ENCODE results near the gene SLC8A3.
A peak's percentile ranks its signal among the peaks of the same experiment; 100 is the strongest.

The SLC8A3 gene

GRCh38 chr14:70020352-70021170 lies 168.2 kb downstream of the SLC8A3 start:
- Histone ChIP-seq H3K27ac (ENCODE audit: low read depth in 2 of 2, low read length in 2 of 2) (no peak overlapping the region), H3K9ac (ENCODE audit: low read depth in 1 of 2, low read length in 2 of 2) (no peak overlapping the region), H3K4me1 (ENCODE audit: control insufficient read depth in 2 of 2, insufficient read depth in 2 of 2, low read length in 2 of 2) (peaks cover 0 to 5% of the 10 kb centered on the region in 2 donors), H3K9me3 (ENCODE audit: control insufficient read depth in 2 of 2, low read length in 2 of 2) (no peaks in the 10 kb centered on the region), H3K36me3 (ENCODE audit: control insufficient read depth in 2 of 2, insufficient read depth in 2 of 2, low read length in 2 of 2) (no peaks in the 10 kb centered on the region), H3K27me3 (ENCODE audit: control insufficient read depth in 2 of 2, insufficient read depth in 2 of 2, low read length in 2 of 2) (no peaks in the 10 kb centered on the region), H3K4me3 (ENCODE audit: low read length in 2 of 2) (no peak overlapping the region)

- no peak overlapping the region for H3K27ac ChIP-seq (ENCODE audit: low read depth in 2 of 2, low read length in 2 of 2)
- no peaks in the 10 kb centered on the region for H3K27me3 ChIP-seq (ENCODE audit: control insufficient read depth in 2 of 2, insufficient read depth in 2 of 2, low read length in 2 of 2)
- H3K9ac ChIP-seq (ENCODE audit: low read depth in 1 of 2, low read length in 2 of 2), result no peak overlapping the region
- no peaks in the 10 kb centered on the region for H3K36me3 ChIP-seq (ENCODE audit: control insufficient read depth in 2 of 2, insufficient read depth in 2 of 2, low read length in 2 of 2)
- H3K4me3 ChIP-seq (ENCODE audit: low read length in 2 of 2), result no peak overlapping the region
- peaks cover 0 to 5% of the 10 kb centered on the region in 2 donors for H3K4me1 ChIP-seq (ENCODE audit: control insufficient read depth in 2 of 2, insufficient read depth in 2 of 2, low read length in 2 of 2)
- H3K9me3 ChIP-seq (ENCODE audit: control insufficient read depth in 2 of 2, low read length in 2 of 2), result no peaks in the 10 kb centered on the region
These were observed 169.1 kb downstream of the SLC8A3 start for GRCh38 chr14:70019695-70020094.

- Histone ChIP-seq H3K27ac (ENCODE audit: low read depth in 2 of 2, low read length in 2 of 2) (peak overlapping the region in 1 of 2 donors; percentile 13), H3K9ac (ENCODE audit: low read depth in 1 of 2, low read length in 2 of 2) (no peak overlapping the region), H3K4me3 (ENCODE audit: low read length in 2 of 2) (peak overlapping the region; percentile 10 to 29), H3K27me3 (ENCODE audit: control insufficient read depth in 2 of 2, insufficient read depth in 2 of 2, low read length in 2 of 2) (no peaks in the 10 kb centered on the region), H3K4me1 (ENCODE audit: control insufficient read depth in 2 of 2, insufficient read depth in 2 of 2, low read length in 2 of 2) (peaks cover 0 to 5% of the 10 kb centered on the region in 2 donors), H3K36me3 (ENCODE audit: control insufficient read depth in 2 of 2, insufficient read depth in 2 of 2, low read length in 2 of 2) (no peaks in the 10 kb centered on the region), H3K9me3 (ENCODE audit: control insufficient read depth in 2 of 2, low read length in 2 of 2) (no peaks in the 10 kb centered on the region)
These were observed 170.0 kb downstream of the SLC8A3 start for GRCh38 chr14:70018713-70019211.

GRCh38 chr14:70018230-70018629 lies 170.5 kb downstream of the SLC8A3 start:
- Histone ChIP-seq H3K27me3 (ENCODE audit: control insufficient read depth in 2 of 2, insufficient read depth in 2 of 2, low read length in 2 of 2) (no peaks in the 10 kb centered on the region), H3K27ac (ENCODE audit: low read depth in 2 of 2, low read length in 2 of 2) (peak overlapping the region in 1 of 2 donors; percentile 13), H3K9ac (ENCODE audit: low read depth in 1 of 2, low read length in 2 of 2) (no peak overlapping the region), H3K4me1 (ENCODE audit: control insufficient read depth in 2 of 2, insufficient read depth in 2 of 2, low read length in 2 of 2) (peaks cover 0 to 5% of the 10 kb centered on the region in 2 donors), H3K9me3 (ENCODE audit: control insufficient read depth in 2 of 2, low read length in 2 of 2) (no peaks in the 10 kb centered on the region), H3K36me3 (ENCODE audit: control insufficient read depth in 2 of 2, insufficient read depth in 2 of 2, low read length in 2 of 2) (no peaks in the 10 kb centered on the region), H3K4me3 (ENCODE audit: low read length in 2 of 2) (no peak overlapping the region)

- no peak overlapping the region for H3K4me3 ChIP-seq (ENCODE audit: low read length in 2 of 2)
- no peaks in the 10 kb centered on the region for H3K36me3 ChIP-seq (ENCODE audit: control insufficient read depth in 2 of 2, insufficient read depth in 2 of 2, low read length in 2 of 2)
- peaks cover 0 to 5% of the 10 kb centered on the region in 2 donors for H3K4me1 ChIP-seq (ENCODE audit: control insufficient read depth in 2 of 2, insufficient read depth in 2 of 2, low read length in 2 of 2)
- H3K27me3 ChIP-seq (ENCODE audit: control insufficient read depth in 2 of 2, insufficient read depth in 2 of 2, low read length in 2 of 2), result no peaks in the 10 kb centered on the region
- no peak overlapping the region for H3K27ac ChIP-seq (ENCODE audit: low read depth in 2 of 2, low read length in 2 of 2)
- no peaks in the 10 kb centered on the region for H3K9me3 ChIP-seq (ENCODE audit: control insufficient read depth in 2 of 2, low read length in 2 of 2)
- H3K9ac ChIP-seq (ENCODE audit: low read depth in 1 of 2, low read length in 2 of 2), result no peak overlapping the region
These were observed 174.2 kb downstream of the SLC8A3 start for GRCh38 chr14:70014406-70015095.

GRCh38 chr14:70013271-70013873 lies 175.4 kb downstream of the SLC8A3 start:
- Histone ChIP-seq H3K36me3 (ENCODE audit: control insufficient read depth in 2 of 2, insufficient read depth in 2 of 2, low read length in 2 of 2) (no peaks in the 10 kb centered on the region), H3K27ac (ENCODE audit: low read depth in 2 of 2, low read length in 2 of 2) (no peak overlapping the region), H3K4me1 (ENCODE audit: control insufficient read depth in 2 of 2, insufficient read depth in 2 of 2, low read length in 2 of 2) (no peaks in the 10 kb centered on the region), H3K27me3 (ENCODE audit: control insufficient read depth in 2 of 2, insufficient read depth in 2 of 2, low read length in 2 of 2) (no peaks in the 10 kb centered on the region), H3K4me3 (ENCODE audit: low read length in 2 of 2) (no peak overlapping the region), H3K9ac (ENCODE audit: low read depth in 1 of 2, low read length in 2 of 2) (no peak overlapping the region), H3K9me3 (ENCODE audit: control insufficient read depth in 2 of 2, low read length in 2 of 2) (no peaks in the 10 kb centered on the region)

GRCh38 chr14:70011708-70012107 lies 177.0 kb downstream of the SLC8A3 start:
- Histone ChIP-seq H3K27me3 (ENCODE audit: control insufficient read depth in 2 of 2, insufficient read depth in 2 of 2, low read length in 2 of 2) (no peaks in the 10 kb centered on the region), H3K4me1 (ENCODE audit: control insufficient read depth in 2 of 2, insufficient read depth in 2 of 2, low read length in 2 of 2) (no peaks in the 10 kb centered on the region), H3K4me3 (ENCODE audit: low read length in 2 of 2) (no peak overlapping the region), H3K9ac (ENCODE audit: low read depth in 1 of 2, low read length in 2 of 2) (no peak overlapping the region), H3K27ac (ENCODE audit: low read depth in 2 of 2, low read length in 2 of 2) (no peak overlapping the region), H3K36me3 (ENCODE audit: control insufficient read depth in 2 of 2, insufficient read depth in 2 of 2, low read length in 2 of 2) (no peaks in the 10 kb centered on the region), H3K9me3 (ENCODE audit: control insufficient read depth in 2 of 2, low read length in 2 of 2) (no peaks in the 10 kb centered on the region)

- no peaks in the 10 kb centered on the region for H3K4me1 ChIP-seq (ENCODE audit: control insufficient read depth in 2 of 2, insufficient read depth in 2 of 2, low read length in 2 of 2)
- no peaks in the 10 kb centered on the region for H3K9me3 ChIP-seq (ENCODE audit: control insufficient read depth in 2 of 2, low read length in 2 of 2)
- H3K36me3 ChIP-seq (ENCODE audit: control insufficient read depth in 2 of 2, insufficient read depth in 2 of 2, low read length in 2 of 2), result no peaks in the 10 kb centered on the region
- H3K27me3 ChIP-seq (ENCODE audit: control insufficient read depth in 2 of 2, insufficient read depth in 2 of 2, low read length in 2 of 2), result no peaks in the 10 kb centered on the region
- no peak overlapping the region for H3K27ac ChIP-seq (ENCODE audit: low read depth in 2 of 2, low read length in 2 of 2)
- no peak overlapping the region for H3K4me3 ChIP-seq (ENCODE audit: low read length in 2 of 2)
- H3K9ac ChIP-seq (ENCODE audit: low read depth in 1 of 2, low read length in 2 of 2), result no peak overlapping the region
These were observed 177.7 kb downstream of the SLC8A3 start for GRCh38 chr14:70011098-70011497.

GRCh38 chr14:70009961-70010360 lies 178.8 kb downstream of the SLC8A3 start:
- Histone ChIP-seq H3K4me1 (ENCODE audit: control insufficient read depth in 2 of 2, insufficient read depth in 2 of 2, low read length in 2 of 2) (peaks cover 0 to 4% of the 10 kb centered on the region in 2 donors), H3K27ac (ENCODE audit: low read depth in 2 of 2, low read length in 2 of 2) (no peak overlapping the region), H3K4me3 (ENCODE audit: low read length in 2 of 2) (no peak overlapping the region), H3K27me3 (ENCODE audit: control insufficient read depth in 2 of 2, insufficient read depth in 2 of 2, low read length in 2 of 2) (no peaks in the 10 kb centered on the region), H3K36me3 (ENCODE audit: control insufficient read depth in 2 of 2, insufficient read depth in 2 of 2, low read length in 2 of 2) (no peaks in the 10 kb centered on the region), H3K9me3 (ENCODE audit: control insufficient read depth in 2 of 2, low read length in 2 of 2) (no peaks in the 10 kb centered on the region), H3K9ac (ENCODE audit: low read depth in 1 of 2, low read length in 2 of 2) (no peak overlapping the region)
